ENCODE measurements around the gene SENP7. TPM values are rescaled to one million over a fixed set of nuclear protein-coding genes. Genes with fewer than 3 reads are reported as not detected.
"Not testable (repeated sequence)": the region's sequence is repeated elsewhere in the genome, so short reads cannot be mapped to it uniquely, and the experiment has no call there.

The SENP7 gene
- total RNA-seq, 1 donor from 2014 or later, result 26.0 TPM

DNA sequence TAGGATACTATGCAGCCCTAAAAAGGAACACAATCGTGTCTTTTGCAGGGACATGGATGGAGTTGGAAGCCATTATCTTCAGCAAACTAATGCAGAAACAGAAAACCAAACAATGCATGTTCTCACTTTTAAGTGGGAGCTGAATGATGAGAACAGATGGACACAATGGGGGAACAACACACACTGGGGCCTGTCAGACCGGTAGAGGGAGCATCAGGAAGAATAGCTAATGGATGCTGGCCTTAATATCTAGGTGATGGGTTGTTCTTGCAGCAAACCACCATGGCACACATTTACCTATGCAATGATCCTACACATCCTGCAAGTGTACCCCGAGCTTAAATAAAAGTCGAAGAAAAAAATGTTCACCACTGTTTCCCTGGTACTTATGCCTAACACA is 17.5 kb downstream of the SENP7 start:
- H3K4me1 Mint-ChIP-seq (ENCODE audit: unreplicated experiment), result no peaks in the 10 kb centered on the region
- no peak overlapping the region for H3K27ac Mint-ChIP-seq (ENCODE audit: unreplicated experiment)
- TF ChIP-seq, protein P1, sequence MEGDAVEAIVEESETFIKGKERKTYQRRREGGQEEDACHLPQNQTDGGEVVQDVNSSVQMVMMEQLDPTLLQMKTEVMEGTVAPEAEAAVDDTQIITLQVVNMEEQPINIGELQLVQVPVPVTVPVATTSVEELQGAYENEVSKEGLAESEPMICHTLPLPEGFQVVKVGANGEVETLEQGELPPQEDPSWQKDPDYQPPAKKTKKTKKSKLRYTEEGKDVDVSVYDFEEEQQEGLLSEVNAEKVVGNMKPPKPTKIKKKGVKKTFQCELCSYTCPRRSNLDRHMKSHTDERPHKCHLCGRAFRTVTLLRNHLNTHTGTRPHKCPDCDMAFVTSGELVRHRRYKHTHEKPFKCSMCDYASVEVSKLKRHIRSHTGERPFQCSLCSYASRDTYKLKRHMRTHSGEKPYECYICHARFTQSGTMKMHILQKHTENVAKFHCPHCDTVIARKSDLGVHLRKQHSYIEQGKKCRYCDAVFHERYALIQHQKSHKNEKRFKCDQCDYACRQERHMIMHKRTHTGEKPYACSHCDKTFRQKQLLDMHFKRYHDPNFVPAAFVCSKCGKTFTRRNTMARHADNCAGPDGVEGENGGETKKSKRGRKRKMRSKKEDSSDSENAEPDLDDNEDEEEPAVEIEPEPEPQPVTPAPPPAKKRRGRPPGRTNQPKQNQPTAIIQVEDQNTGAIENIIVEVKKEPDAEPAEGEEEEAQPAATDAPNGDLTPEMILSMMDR (IDR thresholded peaks at IDR 0.05), result peak; percentile 14
- H3K27me3 Mint-ChIP-seq (ENCODE audit: unreplicated experiment), result no peaks in the 10 kb centered on the region
- DNase-seq (ENCODE audit: extremely low spot score, unreplicated experiment), result no peak
- peaks cover 4% of the 10 kb centered on the region for H3K9me3 Mint-ChIP-seq (ENCODE audit: unreplicated experiment)
- no peak overlapping the region for H3K4me3 Mint-ChIP-seq (ENCODE audit: unreplicated experiment)
- peaks cover 30% of the 10 kb centered on the region for H3K36me3 Mint-ChIP-seq (ENCODE audit: unreplicated experiment)

DNA sequence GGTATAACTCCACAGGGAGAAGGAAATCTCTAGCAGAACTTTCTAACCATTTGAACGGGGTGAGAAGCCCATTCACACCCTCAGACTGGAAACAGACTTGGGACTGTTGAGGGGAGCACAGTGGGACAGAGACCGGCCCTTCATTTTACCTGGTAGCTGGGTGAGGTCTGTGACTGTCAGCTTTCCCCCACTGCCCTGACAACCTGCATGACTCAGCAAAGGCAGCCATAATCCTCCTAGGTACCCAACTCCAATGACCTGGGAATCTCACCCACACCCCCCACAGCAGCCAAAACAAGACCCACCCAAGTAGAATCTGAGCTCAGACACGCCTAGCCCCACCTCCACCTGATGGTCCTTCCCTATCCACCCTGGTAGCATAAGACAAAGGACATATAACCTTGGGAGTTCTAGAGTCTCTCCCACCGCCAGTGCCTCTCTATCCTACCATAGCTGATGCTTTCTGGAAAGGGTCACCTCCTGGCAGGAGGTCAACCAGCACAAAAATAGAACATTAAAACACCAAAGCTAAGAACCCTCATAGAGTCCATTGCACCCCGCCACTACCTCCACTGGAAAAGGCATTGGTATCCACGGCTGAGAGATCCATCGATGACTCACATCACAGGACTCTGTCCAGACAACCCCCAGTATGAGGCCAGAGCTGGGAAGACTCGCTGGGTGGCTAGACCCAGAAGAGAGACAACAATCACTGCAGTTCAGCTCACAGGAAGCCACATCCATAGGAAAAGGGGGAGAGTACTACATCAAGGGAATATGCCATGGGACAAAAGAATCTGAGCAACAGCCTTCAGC is 28.0 kb downstream of the SENP7 start:
- no peaks in the 10 kb centered on the region for H3K9me3 Mint-ChIP-seq (ENCODE audit: unreplicated experiment)
- no peak overlapping the region for H3K4me3 Mint-ChIP-seq (ENCODE audit: unreplicated experiment)
- no peak for DNase-seq (ENCODE audit: extremely low spot score, unreplicated experiment)
- TF ChIP-seq, protein P1 (IDR thresholded peaks at IDR 0.05), result no peak
- H3K4me1 Mint-ChIP-seq (ENCODE audit: unreplicated experiment), result peaks cover 15% of the 10 kb centered on the region
- H3K36me3 Mint-ChIP-seq (ENCODE audit: unreplicated experiment), result peaks cover 36% of the 10 kb centered on the region
- no peaks in the 10 kb centered on the region for H3K27me3 Mint-ChIP-seq (ENCODE audit: unreplicated experiment)
- peak overlapping the region; percentile 68 for H3K27ac Mint-ChIP-seq (ENCODE audit: unreplicated experiment)

DNA sequence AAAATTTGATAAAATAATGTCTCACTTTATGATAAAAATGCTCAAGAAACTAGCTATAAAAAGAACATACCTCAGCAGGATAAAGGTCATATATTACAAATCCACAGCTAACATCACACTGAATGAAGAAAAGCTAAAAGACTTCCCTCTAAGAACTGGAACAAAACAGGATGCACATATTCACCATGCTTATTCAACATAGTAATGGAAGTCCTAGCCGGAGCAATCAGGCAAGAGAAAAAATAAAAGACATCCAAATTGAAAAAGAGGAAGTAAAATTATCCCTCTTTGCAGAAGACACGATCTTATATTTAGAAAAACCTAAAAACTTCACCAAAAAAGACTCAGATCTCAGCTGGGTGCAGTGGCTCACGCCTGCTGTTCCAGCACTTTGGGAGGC is 34.0 kb downstream of the SENP7 start:
- peaks cover 20% of the 10 kb centered on the region for H3K4me1 Mint-ChIP-seq (ENCODE audit: unreplicated experiment)
- no peak for DNase-seq (ENCODE audit: extremely low spot score, unreplicated experiment)
- peaks cover 42% of the 10 kb centered on the region for H3K36me3 Mint-ChIP-seq (ENCODE audit: unreplicated experiment)
- H3K9me3 Mint-ChIP-seq (ENCODE audit: unreplicated experiment), result no peaks in the 10 kb centered on the region
- no peak overlapping the region for H3K27ac Mint-ChIP-seq (ENCODE audit: unreplicated experiment)
- TF ChIP-seq, protein P1 (IDR thresholded peaks at IDR 0.05), result no peak
- H3K4me3 Mint-ChIP-seq (ENCODE audit: unreplicated experiment), result no peak overlapping the region
- no peaks in the 10 kb centered on the region for H3K27me3 Mint-ChIP-seq (ENCODE audit: unreplicated experiment)

DNA sequence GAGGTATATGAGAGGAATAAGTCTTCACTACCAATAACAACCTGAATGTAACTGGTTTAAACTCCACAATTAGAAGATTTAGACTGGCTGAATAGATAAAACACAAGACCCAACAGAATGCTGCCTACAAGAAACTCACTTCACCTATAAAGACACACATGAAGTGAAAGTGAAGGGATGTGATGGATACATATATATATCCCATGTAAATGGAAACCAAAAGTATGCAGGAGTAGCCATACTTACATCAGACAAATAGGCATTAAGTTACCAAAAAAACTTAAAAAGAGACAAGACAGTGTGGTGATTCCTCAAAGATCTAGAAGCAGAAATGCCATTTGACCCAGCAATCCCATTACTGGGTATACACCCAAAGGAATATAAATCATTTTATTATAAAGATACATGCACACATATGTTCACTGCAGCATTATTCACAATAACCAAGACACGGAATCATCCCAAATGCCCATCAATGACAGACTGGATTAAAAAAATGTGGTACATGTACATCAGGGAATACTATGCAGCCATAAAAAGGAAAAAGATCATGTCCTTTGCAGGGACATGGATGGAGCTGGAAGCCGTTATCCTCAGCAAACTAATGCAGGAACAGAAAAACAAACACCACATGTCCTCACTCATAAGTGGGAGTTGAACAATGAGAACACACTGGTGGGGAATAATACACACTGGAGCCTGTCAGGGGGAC is 38.0 kb downstream of the SENP7 start:
- not testable (repeated sequence) for H3K4me3 Mint-ChIP-seq (ENCODE audit: unreplicated experiment); DNase-seq (ENCODE audit: extremely low spot score, unreplicated experiment); H3K27ac Mint-ChIP-seq (ENCODE audit: unreplicated experiment); H3K9me3 Mint-ChIP-seq (ENCODE audit: unreplicated experiment); H3K27me3 Mint-ChIP-seq (ENCODE audit: unreplicated experiment)
- H3K36me3 Mint-ChIP-seq (ENCODE audit: unreplicated experiment), result peaks cover 42% of the 10 kb centered on the region
- peaks cover 19% of the 10 kb centered on the region for H3K4me1 Mint-ChIP-seq (ENCODE audit: unreplicated experiment)

DNA sequence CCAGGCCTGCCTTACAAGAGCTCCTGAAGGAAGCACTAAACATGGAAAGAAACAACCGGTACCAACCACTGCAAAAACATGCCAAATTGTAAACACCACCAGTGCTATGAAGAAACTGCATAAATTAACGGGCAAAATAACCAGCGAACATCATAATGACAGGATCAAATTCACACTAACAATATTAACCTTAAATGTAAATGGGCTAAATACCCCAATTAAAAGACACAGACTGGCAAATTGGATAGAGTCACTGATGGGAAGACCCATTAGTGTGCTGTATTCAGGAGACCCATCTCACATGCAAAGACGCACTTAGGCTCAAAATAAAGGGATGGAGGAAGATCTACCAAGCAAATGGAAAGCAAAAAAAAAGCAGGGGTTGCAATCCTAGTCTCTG is 44.3 kb downstream of the SENP7 start:
- H3K27me3 Mint-ChIP-seq (ENCODE audit: unreplicated experiment), result not testable (repeated sequence)

DNA sequence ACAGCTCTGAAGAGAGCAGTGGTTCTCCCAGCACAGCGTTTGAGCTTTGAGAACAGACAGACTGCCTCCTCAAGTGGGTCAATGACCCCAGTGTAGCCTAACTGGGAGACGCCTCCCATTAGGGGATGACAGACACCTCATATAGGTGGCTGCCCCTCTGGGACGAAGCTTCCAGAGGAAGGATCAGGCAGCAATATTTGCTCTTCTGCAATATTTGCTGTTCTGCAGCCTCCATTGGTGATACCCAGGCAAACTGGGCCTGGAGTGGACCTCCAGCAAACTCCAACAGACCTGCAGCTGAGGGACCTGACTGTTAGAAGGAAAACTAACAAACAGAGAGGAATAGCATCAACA is 45.7 kb downstream of the SENP7 start:
- H3K9me3 Mint-ChIP-seq (ENCODE audit: unreplicated experiment); DNase-seq (ENCODE audit: extremely low spot score, unreplicated experiment); H3K27me3 Mint-ChIP-seq (ENCODE audit: unreplicated experiment): not testable (repeated sequence)
- Mint-ChIP-seq H3K4me1 (ENCODE audit: unreplicated experiment) (peaks cover 28% of the 10 kb centered on the region), H3K36me3 (ENCODE audit: unreplicated experiment) (peaks cover 19% of the 10 kb centered on the region), H3K27ac (ENCODE audit: unreplicated experiment) (peak overlapping the region; percentile 80), H3K4me3 (ENCODE audit: unreplicated experiment) (peak overlapping the region; percentile 64)

More for the DNA sequence above, 44.3 kb downstream of the SENP7 start:
- H3K27ac Mint-ChIP-seq (ENCODE audit: unreplicated experiment); H3K4me3 Mint-ChIP-seq (ENCODE audit: unreplicated experiment); H3K9me3 Mint-ChIP-seq (ENCODE audit: unreplicated experiment); DNase-seq (ENCODE audit: extremely low spot score, unreplicated experiment): not testable (repeated sequence)
- Mint-ChIP-seq H3K36me3 (ENCODE audit: unreplicated experiment) (peaks cover 19% of the 10 kb centered on the region), H3K4me1 (ENCODE audit: unreplicated experiment) (peaks cover 28% of the 10 kb centered on the region)

Measured in osteocyte (in vitro differentiated cells).